Measurements from ENCODE around the gene PHACTR4.
A peak's percentile ranks its signal among the peaks of the same experiment; 100 is the strongest.
"Not testable (repeated sequence)": the region's sequence is repeated elsewhere in the genome, so short reads cannot be mapped to it uniquely, and the experiment has no call there.

PHACTR4 gene

DNA sequence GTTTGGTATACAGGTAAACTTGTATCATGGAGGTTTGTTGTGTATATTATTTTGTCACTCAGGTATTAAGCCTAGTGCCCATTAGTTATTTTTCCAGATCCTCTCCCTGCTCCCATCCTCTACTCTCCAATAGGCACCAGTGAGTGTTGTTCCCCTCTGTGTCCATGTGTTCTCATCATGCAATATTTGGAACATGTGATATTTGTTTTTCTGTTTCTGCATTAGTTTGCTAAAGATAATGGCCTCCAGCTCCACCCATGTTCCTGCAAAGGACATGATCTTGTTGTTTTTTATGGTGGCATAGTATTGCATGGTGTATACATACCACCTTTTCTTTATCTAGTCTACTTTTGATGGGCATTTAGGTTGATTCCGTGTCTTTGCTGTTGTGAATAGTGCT lies 10.9 kb downstream of the PHACTR4 start:
- Mint-ChIP-seq H3K27me3 (no peaks in the 10 kb centered on the region), H3K27ac (peak overlapping the region; percentile 5), H3K4me3 (no peak overlapping the region), H3K36me3 (peaks cover 15% of the 10 kb centered on the region), H3K9me3 (peaks cover 1% of the 10 kb centered on the region), H3K4me1 (peaks cover 15% of the 10 kb centered on the region)
- no peak for ATAC-seq (ENCODE audit: low read depth)
- DNase-seq (ENCODE audit: low spot score in 2 of 2): no peak

GRCh38 chr1:28383785-28384184 lies 14.2 kb downstream of the PHACTR4 start:
- ATAC-seq (ENCODE audit: low read depth); H3K4me3 Mint-ChIP-seq; H3K9me3 Mint-ChIP-seq; H3K27ac Mint-ChIP-seq; DNase-seq (ENCODE audit: low spot score in 2 of 2); H3K27me3 Mint-ChIP-seq: not testable (repeated sequence)
- H3K36me3 Mint-ChIP-seq: peaks cover 19% of the 10 kb centered on the region
- H3K4me1 Mint-ChIP-seq: peaks cover 17% of the 10 kb centered on the region

GRCh38 chr1:28392027-28392652 lies 22.6 kb downstream of the PHACTR4 start:
- DNase-seq (ENCODE audit: low spot score in 2 of 2) (no peak), ATAC-seq (ENCODE audit: low read depth) (no peak)
- Mint-ChIP-seq H3K27me3 (no peaks in the 10 kb centered on the region), H3K4me3 (no peak overlapping the region), H3K36me3 (peaks cover 3% of the 10 kb centered on the region), H3K4me1 (peaks cover 9% of the 10 kb centered on the region), H3K9me3 (no peaks in the 10 kb centered on the region), H3K27ac (no peak overlapping the region)

DNA sequence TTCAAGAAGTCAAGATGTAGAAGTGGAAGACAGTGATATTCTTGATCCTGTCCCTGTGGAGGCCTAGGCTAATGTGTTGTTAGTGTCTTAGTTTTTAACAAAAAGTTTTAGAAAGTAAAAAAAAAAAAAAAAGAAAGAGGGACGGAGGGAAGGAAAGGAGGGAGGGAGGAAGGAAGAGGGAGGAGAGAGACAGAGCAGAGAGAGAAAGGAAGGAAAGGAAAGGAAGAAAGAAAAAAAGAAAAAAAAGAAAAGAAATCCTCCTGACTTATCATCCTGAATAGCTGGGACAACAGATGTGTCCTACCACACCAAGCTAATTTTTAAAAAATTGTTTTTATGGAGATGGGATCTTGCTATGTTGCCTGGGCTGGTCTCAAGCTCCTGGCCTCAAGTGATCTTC lies 24.6 kb downstream of the PHACTR4 start:
- H3K27ac Mint-ChIP-seq: no peak overlapping the region
- no peak for ATAC-seq (ENCODE audit: low read depth)
- H3K36me3 Mint-ChIP-seq: no peaks in the 10 kb centered on the region
- peaks cover 3% of the 10 kb centered on the region for H3K4me1 Mint-ChIP-seq
- no peaks in the 10 kb centered on the region for H3K9me3 Mint-ChIP-seq
- no peaks in the 10 kb centered on the region for H3K27me3 Mint-ChIP-seq
- DNase-seq (ENCODE audit: low spot score in 2 of 2): no peak
- H3K4me3 Mint-ChIP-seq: no peak overlapping the region

GRCh38 chr1:28395181-28395580 lies 25.6 kb downstream of the PHACTR4 start:
- Mint-ChIP-seq H3K27ac (no peak overlapping the region), H3K36me3 (no peaks in the 10 kb centered on the region), H3K4me3 (no peak overlapping the region), H3K9me3 (no peaks in the 10 kb centered on the region), H3K4me1 (peaks cover 3% of the 10 kb centered on the region), H3K27me3 (no peaks in the 10 kb centered on the region)
- ATAC-seq (ENCODE audit: low read depth) (no peak), DNase-seq (ENCODE audit: low spot score in 2 of 2) (no peak)

GRCh38 chr1:28401760-28402159 lies 32.2 kb downstream of the PHACTR4 start:
- no peak overlapping the region for H3K4me3 Mint-ChIP-seq

DNA sequence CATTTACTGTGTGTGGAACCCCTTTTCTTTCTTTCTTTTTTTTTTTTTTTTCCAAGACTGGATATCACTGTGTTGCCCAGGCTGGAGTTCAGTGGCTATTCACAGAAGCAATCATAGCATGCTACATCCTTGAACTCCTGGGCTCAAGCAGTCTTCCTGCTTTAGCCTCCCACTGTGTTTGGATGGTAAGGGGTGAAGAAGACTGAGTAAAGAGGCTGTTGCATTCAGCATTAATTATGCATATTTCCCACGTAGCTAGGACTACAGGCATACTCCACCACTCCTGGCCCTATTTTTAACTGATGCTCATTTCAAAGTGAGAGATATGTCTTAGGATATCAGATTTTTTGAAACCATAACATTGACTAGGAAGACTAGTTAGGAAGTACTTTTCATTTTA lies 39.5 kb downstream of the PHACTR4 start:
- Mint-ChIP-seq H3K4me1 (peaks cover 5% of the 10 kb centered on the region), H3K4me3 (no peak overlapping the region), H3K27ac (no peak overlapping the region), H3K27me3 (no peaks in the 10 kb centered on the region), H3K9me3 (no peaks in the 10 kb centered on the region), H3K36me3 (peaks cover 3% of the 10 kb centered on the region)
- ATAC-seq (ENCODE audit: low read depth): no peak
- DNase-seq (ENCODE audit: low spot score in 2 of 2): no peak

More at GRCh38 chr1:28401760-28402159, 32.2 kb downstream of the PHACTR4 start:
- DNase-seq (ENCODE audit: low spot score in 2 of 2) (no peak), ATAC-seq (ENCODE audit: low read depth) (no peak)
- no peaks in the 10 kb centered on the region for H3K27me3 Mint-ChIP-seq
- H3K27ac Mint-ChIP-seq: peak overlapping the region; percentile 1
- H3K4me1 Mint-ChIP-seq: peaks cover 13% of the 10 kb centered on the region
- H3K36me3 Mint-ChIP-seq: no peaks in the 10 kb centered on the region
- H3K9me3 Mint-ChIP-seq: no peaks in the 10 kb centered on the region

DNA sequence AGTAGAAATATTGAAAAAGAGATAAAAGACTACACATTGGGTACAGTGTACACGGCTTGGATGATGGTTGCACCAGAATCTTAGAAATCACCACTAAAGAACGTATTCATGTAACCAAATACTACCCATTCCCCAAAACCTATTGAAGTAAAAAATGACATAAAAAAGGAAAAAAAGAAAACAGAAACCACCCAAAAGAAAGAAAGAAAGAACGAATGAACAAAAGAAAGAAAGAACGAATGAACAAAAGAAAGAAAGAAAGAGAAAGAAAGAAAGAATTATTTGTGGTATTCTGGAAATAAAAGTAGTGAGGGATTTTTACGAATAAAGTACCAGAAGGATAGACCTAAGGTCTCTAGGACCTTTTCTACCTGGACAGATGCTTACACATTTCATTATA lies 42.1 kb downstream of the PHACTR4 start:
- H3K9me3 Mint-ChIP-seq: no peaks in the 10 kb centered on the region
- H3K4me3 Mint-ChIP-seq: no peak overlapping the region
- no peaks in the 10 kb centered on the region for H3K27me3 Mint-ChIP-seq
- DNase-seq (ENCODE audit: low spot score in 2 of 2) (no peak), ATAC-seq (ENCODE audit: low read depth) (no peak)
- H3K4me1 Mint-ChIP-seq: no peaks in the 10 kb centered on the region
- no peak overlapping the region for H3K27ac Mint-ChIP-seq
- peaks cover 3% of the 10 kb centered on the region for H3K36me3 Mint-ChIP-seq

DNA sequence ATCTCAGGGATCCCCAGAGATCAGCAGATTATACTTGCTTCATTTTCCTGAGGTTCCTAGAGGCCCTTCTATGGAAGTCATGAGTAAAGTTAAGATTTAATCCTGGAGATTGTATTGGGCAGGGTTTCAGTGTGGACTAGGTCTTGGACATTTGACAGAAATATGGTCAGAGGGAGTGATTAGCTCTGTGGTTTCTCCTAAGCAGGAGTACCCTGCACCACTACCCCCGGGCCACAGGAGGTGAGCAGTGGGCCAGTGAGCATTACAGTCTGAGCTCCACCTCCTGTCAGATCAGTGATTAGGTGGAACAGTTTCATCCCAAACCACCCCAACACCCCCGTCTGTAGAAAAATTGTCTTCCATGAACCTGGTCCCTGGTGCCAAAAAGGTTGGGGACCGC lies 43.2 kb downstream of the PHACTR4 start:
- no peaks in the 10 kb centered on the region for H3K4me1 Mint-ChIP-seq
- no peak overlapping the region for H3K27ac Mint-ChIP-seq
- H3K27me3 Mint-ChIP-seq: no peaks in the 10 kb centered on the region
- ATAC-seq (ENCODE audit: low read depth) (no peak), DNase-seq (ENCODE audit: low spot score in 2 of 2) (no peak)
- peaks cover 3% of the 10 kb centered on the region for H3K36me3 Mint-ChIP-seq
- H3K9me3 Mint-ChIP-seq: no peaks in the 10 kb centered on the region
- no peak overlapping the region for H3K4me3 Mint-ChIP-seq

- Mint-ChIP-seq H3K4me1 (no peaks in the 10 kb centered on the region), H3K36me3 (peaks cover 4% of the 10 kb centered on the region), H3K4me3 (no peak overlapping the region), H3K27ac (no peak overlapping the region), H3K27me3 (no peaks in the 10 kb centered on the region), H3K9me3 (no peaks in the 10 kb centered on the region)
- DNase-seq (ENCODE audit: low spot score in 2 of 2) (no peak), ATAC-seq (ENCODE audit: low read depth) (no peak)
Observed at GRCh38 chr1:28416509-28417194, 47.1 kb downstream of the PHACTR4 start.

GRCh38 chr1:28417441-28417922 lies 47.9 kb downstream of the PHACTR4 start:
- no peak overlapping the region for H3K27ac Mint-ChIP-seq
- no peaks in the 10 kb centered on the region for H3K4me1 Mint-ChIP-seq
- DNase-seq (ENCODE audit: low spot score in 2 of 2) (no peak), ATAC-seq (ENCODE audit: low read depth) (no peak)
- H3K4me3 Mint-ChIP-seq: no peak overlapping the region
- peaks cover 2% of the 10 kb centered on the region for H3K36me3 Mint-ChIP-seq
- H3K9me3 Mint-ChIP-seq: no peaks in the 10 kb centered on the region
- no peaks in the 10 kb centered on the region for H3K27me3 Mint-ChIP-seq

DNA sequence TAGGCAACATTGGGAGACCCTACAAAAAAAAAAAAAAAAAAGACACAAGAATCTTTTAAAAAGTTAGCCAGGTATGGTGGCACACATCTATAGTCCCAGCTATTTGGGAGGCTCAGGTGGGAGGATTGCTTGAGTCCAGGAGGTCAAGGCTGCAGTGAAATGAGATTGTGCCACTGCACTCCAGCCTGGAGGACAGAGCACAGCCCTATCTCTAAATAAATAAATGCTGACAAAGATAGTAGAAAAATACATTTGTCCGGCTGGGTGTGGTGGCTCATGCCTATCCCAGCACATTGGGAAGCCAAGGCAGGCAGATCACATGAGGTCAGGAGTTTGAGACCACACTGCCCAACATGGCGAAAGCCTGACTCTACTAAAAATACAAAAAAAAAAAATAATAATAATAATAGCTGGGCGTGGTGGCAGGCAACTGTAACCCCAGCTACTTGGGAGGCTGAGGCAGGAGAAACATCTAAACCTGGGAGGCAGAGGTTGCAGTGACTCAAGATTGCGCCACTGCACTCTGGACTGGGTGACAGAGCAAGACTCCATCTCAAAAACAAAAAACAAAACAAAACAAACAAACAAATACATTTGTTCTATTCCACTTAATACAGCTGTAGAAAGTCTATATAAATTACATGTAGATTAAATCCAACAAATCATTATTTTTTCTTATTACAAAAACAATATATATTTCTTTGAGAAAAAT lies 48.5 kb downstream of the PHACTR4 start:
- Mint-ChIP-seq H3K4me3 (no peak overlapping the region), H3K9me3 (no peaks in the 10 kb centered on the region), H3K27ac (no peak overlapping the region), H3K4me1 (no peaks in the 10 kb centered on the region), H3K27me3 (no peaks in the 10 kb centered on the region), H3K36me3 (peaks cover 2% of the 10 kb centered on the region)
- ATAC-seq (ENCODE audit: low read depth): no peak
- no peak for DNase-seq (ENCODE audit: low spot score in 2 of 2)

DNA sequence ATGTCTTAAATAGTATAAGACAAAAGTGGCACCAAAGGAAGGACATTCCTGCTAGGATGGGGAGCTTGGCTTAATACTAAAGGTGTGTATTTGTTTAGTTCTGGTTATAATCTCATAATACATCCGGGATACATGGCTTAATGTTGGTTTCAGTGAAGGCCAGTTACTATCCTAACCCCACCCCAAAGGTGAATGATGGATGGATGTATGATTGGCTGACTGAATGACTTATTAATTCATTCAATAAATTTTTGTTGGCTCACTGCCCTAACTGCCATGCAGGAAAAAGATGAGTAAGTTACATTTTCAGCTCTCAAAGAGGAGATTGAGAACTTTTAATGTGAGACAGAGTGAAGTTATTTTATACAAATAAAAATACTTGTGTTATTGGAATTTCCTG lies 52.2 kb downstream of the PHACTR4 start:
- ATAC-seq (ENCODE audit: low read depth) (no peak), DNase-seq (ENCODE audit: low spot score in 2 of 2) (no peak)
- H3K9me3 Mint-ChIP-seq: no peaks in the 10 kb centered on the region
- H3K27ac Mint-ChIP-seq: no peak overlapping the region
- H3K4me1 Mint-ChIP-seq: no peaks in the 10 kb centered on the region
- no peak overlapping the region for H3K4me3 Mint-ChIP-seq
- H3K27me3 Mint-ChIP-seq: no peaks in the 10 kb centered on the region
- peaks cover 6% of the 10 kb centered on the region for H3K36me3 Mint-ChIP-seq

- H3K27me3 Mint-ChIP-seq: no peaks in the 10 kb centered on the region
- ATAC-seq (ENCODE audit: low read depth) (no peak), DNase-seq (ENCODE audit: low spot score in 2 of 2) (no peak)
- no peak overlapping the region for H3K27ac Mint-ChIP-seq
- H3K36me3 Mint-ChIP-seq: peaks cover 5% of the 10 kb centered on the region
- H3K4me1 Mint-ChIP-seq: peaks cover 6% of the 10 kb centered on the region
- H3K4me3 Mint-ChIP-seq: no peak overlapping the region
- H3K9me3 Mint-ChIP-seq: no peaks in the 10 kb centered on the region
Observed at GRCh38 chr1:28426831-28427230, 57.3 kb downstream of the PHACTR4 start.
